NB4 (cell line): ENCODE results near the gene GIPC2.

Experiments
- DNase-seq: peaks from one replicate; pipeline ENCODE4 v3.0.0; 2010; ENCODE audit warnings: low read depth
- H3K4me3 ChIP-seq: one replicate; pipeline ENCODE4 v1.5.1; 2011; ENCODE audit warnings: mild to moderate bottlenecking, low read depth, low read length, moderate library complexity
- MYC ChIP-seq: IDR thresholded peaks from 2 replicates; pipeline ENCODE4 v1.6.1; 2011; ENCODE audit warnings: low read depth, low read length
- POLR2A ChIP-seq: IDR thresholded peaks from 2 replicates; pipeline ENCODE4 v1.6.1; 2011; ENCODE audit warnings: mild to moderate bottlenecking; ENCODE audit not compliant: insufficient read length; ENCODE audit errors: extremely low read depth
- TF ChIP-seq, protein P1 (sequence below): IDR thresholded peaks from 2 replicates; pipeline ENCODE4 v1.6.1; 2011; ENCODE audit warnings: low read depth, low read length
- TF ChIP-seq, protein P2 (sequence below): IDR thresholded peaks from one replicate; pipeline ENCODE4 v1.5.1; 2012; ENCODE audit warnings: low read depth, low read length

Gene GIPC2

DNA sequence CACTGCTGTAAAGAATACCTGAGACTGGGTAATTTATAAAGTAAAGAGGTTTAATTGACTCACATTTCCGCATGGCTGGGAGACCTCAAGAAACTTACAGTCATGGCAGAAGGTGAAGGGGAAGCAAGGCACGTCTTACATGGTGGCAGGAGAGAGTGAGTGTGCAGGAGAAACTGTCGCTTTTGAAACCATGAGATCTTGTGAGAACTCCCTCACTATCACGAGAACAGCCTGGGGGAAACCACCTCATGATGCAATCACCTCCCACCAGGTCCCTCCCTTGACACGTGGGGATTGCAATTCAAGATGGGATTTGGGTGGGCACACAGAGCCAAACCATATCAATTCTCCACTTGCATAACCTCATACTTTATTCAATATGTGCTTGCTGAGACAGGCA, 76.6 kb downstream of the GIPC2 start:
- TF ChIP-seq, protein P1, sequence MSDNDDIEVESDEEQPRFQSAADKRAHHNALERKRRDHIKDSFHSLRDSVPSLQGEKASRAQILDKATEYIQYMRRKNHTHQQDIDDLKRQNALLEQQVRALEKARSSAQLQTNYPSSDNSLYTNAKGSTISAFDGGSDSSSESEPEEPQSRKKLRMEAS = no peak
- no peak for TF ChIP-seq POLR2A
- TF ChIP-seq, protein P2, sequence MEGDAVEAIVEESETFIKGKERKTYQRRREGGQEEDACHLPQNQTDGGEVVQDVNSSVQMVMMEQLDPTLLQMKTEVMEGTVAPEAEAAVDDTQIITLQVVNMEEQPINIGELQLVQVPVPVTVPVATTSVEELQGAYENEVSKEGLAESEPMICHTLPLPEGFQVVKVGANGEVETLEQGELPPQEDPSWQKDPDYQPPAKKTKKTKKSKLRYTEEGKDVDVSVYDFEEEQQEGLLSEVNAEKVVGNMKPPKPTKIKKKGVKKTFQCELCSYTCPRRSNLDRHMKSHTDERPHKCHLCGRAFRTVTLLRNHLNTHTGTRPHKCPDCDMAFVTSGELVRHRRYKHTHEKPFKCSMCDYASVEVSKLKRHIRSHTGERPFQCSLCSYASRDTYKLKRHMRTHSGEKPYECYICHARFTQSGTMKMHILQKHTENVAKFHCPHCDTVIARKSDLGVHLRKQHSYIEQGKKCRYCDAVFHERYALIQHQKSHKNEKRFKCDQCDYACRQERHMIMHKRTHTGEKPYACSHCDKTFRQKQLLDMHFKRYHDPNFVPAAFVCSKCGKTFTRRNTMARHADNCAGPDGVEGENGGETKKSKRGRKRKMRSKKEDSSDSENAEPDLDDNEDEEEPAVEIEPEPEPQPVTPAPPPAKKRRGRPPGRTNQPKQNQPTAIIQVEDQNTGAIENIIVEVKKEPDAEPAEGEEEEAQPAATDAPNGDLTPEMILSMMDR = no peak
- no peak for TF ChIP-seq MYC
- peak; percentile 3 for DNase-seq
- H3K4me3 ChIP-seq = no peak overlapping the region

DNA sequence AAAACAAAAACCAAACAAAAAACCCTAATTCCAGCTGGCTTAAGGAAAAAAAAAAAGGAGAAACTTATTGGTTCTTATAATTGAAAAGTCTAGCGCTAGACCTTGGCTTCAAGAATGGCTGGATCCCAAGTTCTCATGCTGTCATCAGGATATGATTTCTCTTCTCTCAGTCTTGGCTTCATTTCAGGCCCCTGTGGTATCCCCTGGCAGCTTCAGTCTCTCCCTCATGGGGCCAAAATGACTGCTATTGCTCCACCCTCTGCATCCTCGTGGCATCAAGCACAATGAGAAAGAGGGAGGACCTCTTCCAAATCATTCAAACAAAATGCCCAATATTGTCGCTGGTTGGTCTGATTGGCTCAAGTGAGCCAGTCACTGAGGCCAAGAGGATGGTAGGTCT, 80.7 kb downstream of the GIPC2 start:
- TF ChIP-seq, protein P2 = no peak
- TF ChIP-seq POLR2A (no peak), MYC (no peak)
- TF ChIP-seq, protein P1 = no peak
- H3K4me3 ChIP-seq = no peak overlapping the region

DNA sequence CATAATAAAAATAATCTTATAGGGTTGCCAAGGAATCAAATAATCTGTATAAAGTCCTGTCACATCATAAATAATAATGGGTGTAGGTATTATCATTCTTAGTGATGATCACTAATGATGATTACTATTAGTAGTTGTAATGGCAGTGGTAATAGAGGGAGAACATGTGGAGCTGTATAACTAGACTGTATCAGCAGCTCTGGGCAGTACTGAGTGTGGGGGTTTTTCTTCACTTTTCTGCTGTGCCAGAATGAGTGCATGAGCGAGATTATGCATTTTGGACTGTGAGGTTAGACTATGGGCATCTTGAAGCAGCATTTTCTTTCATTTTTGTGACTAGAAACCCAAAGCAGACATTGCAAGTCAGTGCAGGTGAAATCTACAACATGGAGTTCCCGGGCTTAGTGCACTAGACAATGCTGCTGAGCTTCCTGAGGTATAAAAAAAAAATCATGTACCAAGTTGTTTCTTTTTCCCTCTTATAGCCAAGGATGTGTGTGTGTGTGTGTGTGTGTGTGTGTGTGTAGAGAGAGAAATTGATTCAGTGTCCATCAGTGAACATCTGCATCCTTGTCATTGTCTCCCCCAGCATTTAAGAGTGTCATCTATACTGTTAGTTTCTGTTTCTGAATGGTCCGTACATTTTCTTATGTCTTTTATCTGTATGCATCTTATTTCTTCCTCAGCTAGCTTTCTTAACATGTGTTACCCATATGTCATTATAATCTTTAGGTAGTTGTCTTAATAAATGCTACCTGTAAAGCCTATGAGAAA, 86.6 kb downstream of the GIPC2 start:
- TF ChIP-seq, protein P2 = no peak
- no peak for TF ChIP-seq MYC
- TF ChIP-seq, protein P1 = no peak
- TF ChIP-seq POLR2A = no peak
- DNase-seq = no peak
- H3K4me3 ChIP-seq = no peak overlapping the region

More for the DNA sequence above, 80.7 kb downstream of the GIPC2 start:
- no peak for DNase-seq

DNA sequence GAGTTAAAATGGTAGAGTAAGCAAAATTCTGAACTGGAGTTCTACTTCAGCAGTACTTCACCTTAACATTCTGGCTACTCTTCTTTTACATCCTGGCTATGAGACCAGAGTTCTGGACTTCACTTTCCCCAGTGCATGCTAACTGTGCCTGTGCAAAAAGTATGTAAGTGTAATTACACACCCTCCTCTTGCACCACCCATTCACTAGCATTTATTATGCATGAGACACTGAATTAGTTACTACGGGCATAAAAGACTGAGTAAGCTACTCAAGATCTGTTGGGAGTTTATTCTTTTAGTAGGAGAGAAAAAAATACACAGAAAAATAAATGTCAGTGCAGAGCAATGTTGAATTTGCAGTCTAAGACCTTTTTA, 87.2 kb downstream of the GIPC2 start:
- DNase-seq = no peak
- TF ChIP-seq, protein P2 = no peak
- H3K4me3 ChIP-seq = no peak overlapping the region

DNA sequence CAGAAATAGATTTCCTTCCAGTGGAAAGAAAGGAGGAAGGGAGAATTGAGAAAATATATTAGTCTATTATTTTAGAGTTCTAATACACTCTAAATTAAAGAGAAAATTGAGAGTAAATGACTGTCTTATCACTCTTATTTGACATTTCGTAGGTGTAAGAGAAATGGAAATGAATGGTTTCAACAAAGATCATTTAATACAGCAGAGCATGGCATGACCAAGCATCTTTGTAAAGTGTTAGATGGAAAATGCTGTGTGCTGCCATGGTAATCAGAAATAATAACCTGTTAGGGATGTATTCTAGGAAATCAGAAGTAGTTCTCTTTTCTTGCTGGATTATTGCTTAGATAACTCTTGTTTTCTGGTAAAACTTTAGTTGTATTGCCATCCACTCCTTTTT, 90.9 kb downstream of the GIPC2 start:
- no peak for DNase-seq
- H3K4me3 ChIP-seq = no peak overlapping the region
- TF ChIP-seq POLR2A (no peak), MYC (no peak)
- TF ChIP-seq, protein P1 = no peak
- TF ChIP-seq, protein P2 = no peak
